CD14-positive monocyte (primary cell): ENCODE results near the gene PDZD8. TPM values are rescaled to one million over a fixed set of nuclear protein-coding genes. Genes with fewer than 3 reads are reported as not detected.

ENCODE experiments used
- DNase-seq, 3 donors: peaks; one replicate each; pipeline ENCODE4 v3.0.0-alpha.2; 2011 to 2022
- H2AFZ ChIP-seq: 2 replicates; pipeline ENCODE4 v1.6.0; 2012; ENCODE audit warnings: mild to moderate bottlenecking, low read depth, low read length, inconsistent platforms; ENCODE audit not compliant: insufficient read depth, poor library complexity, severe bottlenecking
- H3K27ac ChIP-seq, 2 donors: 1 replicate in 1 of 2; 2 replicates in 1 of 2; pipeline ENCODE4 v1.5.1; 2012 to 2013; ENCODE audit warnings: low read length in 2 of 2, control low read depth in 1 of 2, inconsistent platforms in 1 of 2, low read depth in 1 of 2, mild to moderate bottlenecking in 1 of 2
- H3K27me3 ChIP-seq, 2 donors: one replicate each; pipeline versions ENCODE4 v1.6.0 to v1.6.1; 2011 to 2013; ENCODE audit warnings: low read length in 2 of 2; ENCODE audit not compliant: control insufficient read depth in 2 of 2, insufficient read depth in 2 of 2
- H3K36me3 ChIP-seq, 2 donors: replicated peaks in 1 of 2; 1 replicate in 1 of 2; 2 replicates in 1 of 2; pipeline versions ENCODE4 v1.5.1 to v1.6.1; 2012 to 2013; ENCODE audit warnings: low read length in 2 of 2, control low read depth in 1 of 2, inconsistent platforms in 1 of 2, mild to moderate bottlenecking in 1 of 2; ENCODE audit not compliant: insufficient read depth in 2 of 2, control insufficient read depth in 1 of 2
- H3K4me1 ChIP-seq, 2 donors: 1 replicate in 1 of 2; 2 replicates in 1 of 2; pipeline versions ENCODE4 v1.5.1 to v1.6.1; 2012 to 2013; ENCODE audit warnings: low read length in 2 of 2, control low read depth in 1 of 2, inconsistent platforms in 1 of 2, mild to moderate bottlenecking in 1 of 2, moderate library complexity in 1 of 2; ENCODE audit not compliant: insufficient read depth in 2 of 2, control insufficient read depth in 1 of 2
- H3K4me2 ChIP-seq: replicated peaks from 2 replicates; pipeline ENCODE3; 2012; ENCODE audit warnings: low read length, moderate library complexity, mild to moderate bottlenecking; ENCODE audit not compliant: poor library complexity, severe bottlenecking; ENCODE audit errors: extremely low read depth
- H3K4me3 ChIP-seq, 3 experiments: fragments of 200-600 bp in 1 of 3; sonication (generic) in 1 of 3; replicated peaks in 1 of 3; 1 replicate in 2 of 3; 2 replicates in 1 of 3; pipeline ENCODE4 v1.5.1; 2011 to 2013; ENCODE audit warnings: low read length in 3 of 3, mild to moderate bottlenecking in 3 of 3, control low read depth in 2 of 3, low read depth in 2 of 3, inconsistent platforms in 1 of 3, moderate library complexity in 1 of 3
- H3K79me2 ChIP-seq: 2 replicates; pipeline ENCODE4 v1.6.0; 2012; ENCODE audit warnings: mild to moderate bottlenecking, control low read depth, inconsistent platforms, low read length, moderate library complexity; ENCODE audit not compliant: insufficient read depth
- H3K9ac ChIP-seq: 2 replicates; pipeline ENCODE4 v1.6.0; 2017; ENCODE audit warnings: low read length, mild to moderate bottlenecking; ENCODE audit not compliant: insufficient read depth, poor library complexity, severe bottlenecking
- H3K9me3 ChIP-seq, 2 donors: replicated peaks in 1 of 2; 1 replicate in 1 of 2; 2 replicates in 1 of 2; pipeline versions ENCODE4 v1.5.1 to v1.6.1; 2012 to 2013; ENCODE audit warnings: low read length in 2 of 2, control low read depth in 1 of 2; ENCODE audit not compliant: control insufficient read depth in 1 of 2, insufficient read depth in 1 of 2
- H4K20me1 ChIP-seq: 2 replicates; pipeline ENCODE4 v1.6.0; 2012; ENCODE audit warnings: mild to moderate bottlenecking, low read length, control low read depth, moderate library complexity; ENCODE audit not compliant: insufficient read depth
- H3K27ac Mint-ChIP-seq, 7 donors: one replicate each; pipeline ENCODE4 v1.8.0; 2020; ENCODE audit warnings: mild to moderate bottlenecking in 7 of 7, mixed read lengths in 7 of 7, moderate library complexity in 6 of 7, inconsistent platforms in 2 of 7
- H3K27me3 Mint-ChIP-seq, 3 donors: one replicate each; pipeline ENCODE4 v1.8.0; 2021 to 2022; ENCODE audit warnings: low read depth in 3 of 3, mild to moderate bottlenecking in 3 of 3, mixed read lengths in 3 of 3, moderate library complexity in 3 of 3, inconsistent platforms in 1 of 3
- H3K36me3 Mint-ChIP-seq, 2 donors: one replicate each; pipeline ENCODE4 v1.8.0; 2020; ENCODE audit warnings: mixed read lengths in 2 of 2, inconsistent platforms in 1 of 2, mild to moderate bottlenecking in 1 of 2
- H3K4me1 Mint-ChIP-seq: one replicate; pipeline ENCODE4 v1.8.0; 2020; ENCODE audit warnings: mild to moderate bottlenecking, mixed read lengths
- H3K4me3 Mint-ChIP-seq, 2 donors: one replicate each; pipeline ENCODE4 v1.8.0; 2020; ENCODE audit warnings: mild to moderate bottlenecking in 2 of 2, mixed read lengths in 2 of 2, moderate library complexity in 1 of 2
- H3K9me3 Mint-ChIP-seq, 7 donors: one replicate each; pipeline ENCODE4 v1.8.0; 2020 to 2022; ENCODE audit warnings: mixed read lengths in 7 of 7, mild to moderate bottlenecking in 6 of 7, moderate library complexity in 6 of 7, inconsistent platforms in 2 of 7
- CTCF ChIP-seq: fragments of 200-600 bp; IDR thresholded peaks from one replicate; pipeline ENCODE4 v1.8.0; 2022; ENCODE audit warnings: antibody characterized with exemption, mild to moderate bottlenecking
- WGBS: methylation state at CpG from one replicate; pipeline ENCODE4 v1.1.5; 2013; ENCODE audit warnings: missing lambda C conversion rate; ENCODE audit not compliant: insufficient coverage; 5-methylcytosine and 5-hydroxymethylcytosine counted together
- intact Hi-C, 2 donors: fragments of 100-400 bp; cut with micrococcal nuclease; formaldehyde crosslinking; loops; one replicate each; pipeline versions ENCODE4 v1.15.0 to v1.15.1; 2023
- polyA plus RNA-seq, 3 donors: library from polyadenylated mRNA; depleted of rRNA in 1 of 3; unstranded in 2 of 3; stranded (reverse) in 1 of 3; fragments of 300-500 nt in 2 of 3; fragments of >200 nt in 1 of 3; fragmentation: Illumina TruSeq in 2 of 3; gene quantifications; 1 replicate in 2 of 3; 2 replicates in 1 of 3; pipeline ENCODE4 v1.2.3, GENCODE V29; 2012 to 2021

Gene PDZD8
- polyA plus RNA-seq, 3 donors, result 4.6 to 104 (median 9.0) TPM

DNA sequence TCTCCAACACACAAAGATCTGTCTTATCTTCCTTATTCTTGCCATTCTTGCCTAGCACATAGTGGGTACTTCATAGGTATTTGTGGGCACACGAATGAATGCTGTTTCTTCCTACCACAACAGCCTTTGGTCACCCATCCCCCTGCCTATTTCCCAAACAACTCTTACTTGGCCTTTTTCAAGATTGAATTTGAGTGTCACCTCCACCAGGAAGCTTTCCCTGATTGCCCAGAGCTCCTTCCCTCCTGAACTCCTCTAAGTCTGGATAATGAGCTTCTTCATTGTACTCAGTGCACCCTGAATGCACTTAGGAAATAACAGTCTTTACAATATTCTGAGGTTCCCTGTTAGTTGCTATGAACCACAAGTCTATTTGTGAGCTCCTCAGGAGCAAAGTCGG is 11.6 kb upstream of the PDZD8 start:
- Mint-ChIP-seq H3K4me3 (no peak overlapping the region), H3K4me1 (peaks cover 9% of the 10 kb centered on the region), H3K9me3 (peaks cover 0 to 10% (median 2%) of the 10 kb centered on the region in 7 donors), H3K36me3 (no peaks in the 10 kb centered on the region), H3K27me3 (peaks cover 0 to 6% (median 2%) of the 10 kb centered on the region in 3 donors), H3K27ac (no peak overlapping the region)
- TF ChIP-seq CTCF, result no peak
- DNase-seq, result no peak
- WGBS, result no CpG with 5 or more reads among the region's 2 CpGs
- Histone ChIP-seq H3K9ac (no peak overlapping the region), H3K4me3 (no peak overlapping the region), H3K4me2 (no peak overlapping the region), H3K27ac (no peak overlapping the region), H3K4me1 (peaks cover 0 to 5% of the 10 kb centered on the region in 2 donors), H2AFZ (no peak overlapping the region), H3K36me3 (no peaks in the 10 kb centered on the region), H3K79me2 (no peaks in the 10 kb centered on the region), H4K20me1 (no peaks in the 10 kb centered on the region), H3K9me3 (no peaks in the 10 kb centered on the region), H3K27me3 (no peaks in the 10 kb centered on the region)
- intact Hi-C loops, result no loop called here

DNA sequence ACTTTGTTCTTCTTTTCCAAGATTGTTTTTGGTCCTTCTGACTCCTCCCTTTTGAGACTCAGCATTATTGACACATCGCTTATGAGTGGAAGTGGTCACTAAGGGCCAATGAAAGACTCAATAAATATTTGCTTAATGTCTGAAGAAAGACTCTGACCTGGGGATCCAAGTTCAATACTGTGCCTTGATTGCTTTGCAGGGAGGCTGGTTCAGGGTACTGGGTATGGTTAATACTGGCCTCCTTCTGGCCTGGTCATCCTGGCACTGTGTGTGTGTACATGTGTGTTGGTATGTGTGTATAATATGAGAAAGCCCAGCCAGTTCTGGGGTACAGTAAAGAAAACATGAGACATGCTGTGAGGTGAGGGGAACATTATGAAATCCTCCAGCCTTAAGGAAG is 7.6 kb upstream of the PDZD8 start:
- no peak for TF ChIP-seq CTCF
- no peaks in the 10 kb centered on the region for H3K36me3 Mint-ChIP-seq
- no peak overlapping the region for H3K4me3 ChIP-seq
- no peak overlapping the region for H3K4me3 Mint-ChIP-seq
- no peak overlapping the region for H3K27ac ChIP-seq
- H3K9me3 ChIP-seq, result no peaks in the 10 kb centered on the region
- no peaks in the 10 kb centered on the region for H3K79me2 ChIP-seq
- no peaks in the 10 kb centered on the region for H4K20me1 ChIP-seq
- no peak overlapping the region for H3K27ac Mint-ChIP-seq
- no peaks in the 10 kb centered on the region for H3K4me1 ChIP-seq
- no peak overlapping the region for H3K4me2 ChIP-seq
- H3K27me3 ChIP-seq, result no peaks in the 10 kb centered on the region
- H3K9ac ChIP-seq, result no peak overlapping the region
- H3K9me3 Mint-ChIP-seq, result peaks cover 0 to 3% (median 0%) of the 10 kb centered on the region in 7 donors
- DNase-seq, result no peak
- WGBS, result no CpG with 5 or more reads among the region's 1 CpG
- H3K4me1 Mint-ChIP-seq, result peaks cover 5% of the 10 kb centered on the region
- H3K27me3 Mint-ChIP-seq, result peaks cover 2 to 16% (median 5%) of the 10 kb centered on the region in 3 donors
- no peak overlapping the region for H2AFZ ChIP-seq
- intact Hi-C loops, result no loop called here
- H3K36me3 ChIP-seq, result no peaks in the 10 kb centered on the region
